NT2/D1 (cell line): ENCODE measurements around the gene CNMD.
A peak's percentile ranks its signal among the peaks of the same experiment; 100 is the strongest.

Experiments
- DNase-seq: peaks from one replicate; pipeline ENCODE4 v3.0.0-alpha.2; 2011; ENCODE audit warnings: low read depth, low spot score
- H3K27me3 ChIP-seq: 2 replicates; pipeline ENCODE4 v1.6.0; 2011; ENCODE audit warnings: mild to moderate bottlenecking; ENCODE audit not compliant: insufficient read length, insufficient read depth
- H3K36me3 ChIP-seq: 2 replicates; pipeline ENCODE4 v1.6.1; 2011; ENCODE audit warnings: mild to moderate bottlenecking, low read length, mixed read lengths; ENCODE audit not compliant: insufficient read depth, insufficient read length
- H3K4me1 ChIP-seq: 2 replicates; pipeline ENCODE4 v1.5.1; 2011; ENCODE audit not compliant: insufficient read depth, insufficient read length
- H3K4me3 ChIP-seq: 2 replicates; pipeline ENCODE4 v1.5.1; 2011; ENCODE audit warnings: low read depth; ENCODE audit not compliant: insufficient read length
- H3K9ac ChIP-seq: 2 replicates; pipeline ENCODE4 v1.6.0; 2011; ENCODE audit warnings: low read depth; ENCODE audit not compliant: insufficient read length
- H3K9me3 ChIP-seq: 2 replicates; pipeline ENCODE4 v1.5.1; 2011; ENCODE audit warnings: mild to moderate bottlenecking, low read length; ENCODE audit not compliant: insufficient read depth
- SUZ12 ChIP-seq: IDR thresholded peaks from 2 replicates; pipeline ENCODE4 v1.6.1; 2011; ENCODE audit not compliant: insufficient read length, insufficient read depth; ENCODE audit errors: extremely low read depth
- YY1 ChIP-seq: IDR thresholded peaks from 2 replicates; pipeline ENCODE4 v1.6.1; 2011; ENCODE audit not compliant: insufficient read length, insufficient read depth
- ZNF274 ChIP-seq: IDR thresholded peaks from 2 replicates; pipeline ENCODE4 v1.6.1; 2011; ENCODE audit warnings: mild to moderate bottlenecking, low read depth, low read length

The CNMD gene

GRCh38 chr13:52739468-52740071 lies at the start of gene CNMD:
CNMD (minus strand) TSS chr13:52739820; CDS start chr13:52739701, 119 bp downstream.
- H3K9ac ChIP-seq, result peak within 1 kb of the TSS; percentile 56
- H3K36me3 ChIP-seq, result no peaks in the 10 kb centered on the region
- no peaks in the 10 kb centered on the region for H3K9me3 ChIP-seq
- TF ChIP-seq YY1 (no peak), SUZ12 (no peak)
- H3K4me1 ChIP-seq, result no peaks in the 10 kb centered on the region
- H3K4me3 ChIP-seq, result peak within 1 kb of the TSS; percentile 55
- H3K27me3 ChIP-seq, result no peaks in the 10 kb centered on the region
- DNase-seq, result no peak

- Histone ChIP-seq H3K9me3 (no peaks in the 10 kb centered on the region), H3K36me3 (no peaks in the 10 kb centered on the region), H3K27me3 (no peaks in the 10 kb centered on the region), H3K9ac (no peak overlapping the region), H3K4me3 (no peak overlapping the region), H3K4me1 (no peaks in the 10 kb centered on the region)
- DNase-seq, result no peak
- TF ChIP-seq SUZ12 (no peak), YY1 (no peak), ZNF274 (no peak)
Measured at GRCh38 chr13:52788011-52788410, 48.4 kb upstream of the CNMD start.

GRCh38 chr13:52787235-52787634 lies 47.6 kb upstream of the CNMD start:
- Histone ChIP-seq H3K27me3 (no peaks in the 10 kb centered on the region), H3K9me3 (no peaks in the 10 kb centered on the region), H3K4me3 (no peak overlapping the region), H3K9ac (no peak overlapping the region), H3K36me3 (no peaks in the 10 kb centered on the region), H3K4me1 (no peaks in the 10 kb centered on the region)
- DNase-seq, result no peak
- TF ChIP-seq ZNF274, result no peak
- TF ChIP-seq YY1, result no peak
- TF ChIP-seq SUZ12, result no peak

GRCh38 chr13:52786766-52787165 lies 47.1 kb upstream of the CNMD start:
- Histone ChIP-seq H3K36me3 (no peaks in the 10 kb centered on the region), H3K9me3 (no peaks in the 10 kb centered on the region), H3K4me1 (no peaks in the 10 kb centered on the region), H3K4me3 (no peak overlapping the region), H3K9ac (no peak overlapping the region), H3K27me3 (no peaks in the 10 kb centered on the region)
- no peak for DNase-seq
- no peak for TF ChIP-seq YY1
- TF ChIP-seq SUZ12, result no peak
- no peak for TF ChIP-seq ZNF274

GRCh38 chr13:52785739-52786138 lies 46.1 kb upstream of the CNMD start:
- no peak overlapping the region for H3K4me3 ChIP-seq

GRCh38 chr13:52784591-52785340 lies 45.1 kb upstream of the CNMD start:
- DNase-seq, result no peak
- no peaks in the 10 kb centered on the region for H3K4me1 ChIP-seq
- TF ChIP-seq SUZ12 (no peak), YY1 (no peak), ZNF274 (no peak)
- H3K4me3 ChIP-seq, result no peak overlapping the region
- no peaks in the 10 kb centered on the region for H3K9me3 ChIP-seq
- H3K27me3 ChIP-seq, result no peaks in the 10 kb centered on the region
- no peaks in the 10 kb centered on the region for H3K36me3 ChIP-seq
- H3K9ac ChIP-seq, result no peak overlapping the region

More at GRCh38 chr13:52785739-52786138, 46.1 kb upstream of the CNMD start:
- Histone ChIP-seq H3K4me1 (no peaks in the 10 kb centered on the region), H3K9me3 (no peaks in the 10 kb centered on the region), H3K36me3 (no peaks in the 10 kb centered on the region), H3K27me3 (no peaks in the 10 kb centered on the region), H3K9ac (no peak overlapping the region)
- no peak for DNase-seq
- TF ChIP-seq YY1, result no peak
- TF ChIP-seq ZNF274, result no peak
- TF ChIP-seq SUZ12, result no peak

- no peak for TF ChIP-seq SUZ12
- TF ChIP-seq ZNF274, result no peak
- TF ChIP-seq YY1, result no peak
- no peak for DNase-seq
- Histone ChIP-seq H3K27me3 (no peaks in the 10 kb centered on the region), H3K36me3 (no peaks in the 10 kb centered on the region), H3K9ac (no peak overlapping the region), H3K4me1 (no peaks in the 10 kb centered on the region), H3K9me3 (no peaks in the 10 kb centered on the region), H3K4me3 (no peak overlapping the region)
Measured at GRCh38 chr13:52783943-52784342, 44.3 kb upstream of the CNMD start.
